22Rv1 (cell line): ENCODE results near the gene CTBP2.

Experiments used
- CTCF ChIP-seq: fragments of 450-650 bp; IDR thresholded peaks from 2 replicates; pipeline ENCODE4 v1.5.1; 2017; ENCODE audit warnings: mild to moderate bottlenecking
- ZFX ChIP-seq: fragments of 450-650 bp; IDR thresholded peaks from 2 replicates; pipeline ENCODE4 v1.6.1; 2017; ENCODE audit warnings: antibody characterized with exemption, borderline replicate concordance

GRCh38 chr10:125141860-125142484 is 18.4 kb downstream of the CTBP2 start:
- no peak for TF ChIP-seq CTCF
- no peak for TF ChIP-seq ZFX
